ENCODE measurements around the gene TOM1L2. TPM values are rescaled to one million over a fixed set of nuclear protein-coding genes. Genes with fewer than 3 reads are reported as not detected.

Gene TOM1L2
- total RNA-seq, 1 experiment from 2014 or later: 24.1 TPM

DNA sequence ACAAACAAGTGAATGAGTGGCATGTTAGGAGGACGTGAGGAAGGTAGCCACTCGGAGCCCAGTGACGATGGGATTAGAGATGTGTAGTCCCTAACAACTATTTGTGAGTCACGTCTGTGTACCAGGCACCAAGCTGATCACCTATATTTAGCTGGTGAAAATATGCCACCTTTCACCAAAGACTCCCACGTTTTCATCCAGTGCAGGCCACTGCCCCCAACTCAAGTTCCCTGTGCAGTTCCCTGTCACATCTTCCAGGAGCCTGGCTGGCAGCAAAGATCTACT is 67.2 kb downstream of the TOM1L2 start (continued):
- TF ChIP-seq, protein P1, sequence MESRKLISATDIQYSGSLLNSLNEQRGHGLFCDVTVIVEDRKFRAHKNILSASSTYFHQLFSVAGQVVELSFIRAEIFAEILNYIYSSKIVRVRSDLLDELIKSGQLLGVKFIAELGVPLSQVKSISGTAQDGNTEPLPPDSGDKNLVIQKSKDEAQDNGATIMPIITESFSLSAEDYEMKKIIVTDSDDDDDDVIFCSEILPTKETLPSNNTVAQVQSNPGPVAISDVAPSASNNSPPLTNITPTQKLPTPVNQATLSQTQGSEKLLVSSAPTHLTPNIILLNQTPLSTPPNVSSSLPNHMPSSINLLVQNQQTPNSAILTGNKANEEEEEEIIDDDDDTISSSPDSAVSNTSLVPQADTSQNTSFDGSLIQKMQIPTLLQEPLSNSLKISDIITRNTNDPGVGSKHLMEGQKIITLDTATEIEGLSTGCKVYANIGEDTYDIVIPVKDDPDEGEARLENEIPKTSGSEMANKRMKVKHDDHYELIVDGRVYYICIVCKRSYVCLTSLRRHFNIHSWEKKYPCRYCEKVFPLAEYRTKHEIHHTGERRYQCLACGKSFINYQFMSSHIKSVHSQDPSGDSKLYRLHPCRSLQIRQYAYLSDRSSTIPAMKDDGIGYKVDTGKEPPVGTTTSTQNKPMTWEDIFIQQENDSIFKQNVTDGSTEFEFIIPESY (IDR thresholded peaks at IDR 0.05; ENCODE audit: extremely low read depth, insufficient replicate concordance, low read length): no peak
- no peak for TF ChIP-seq SP1 (IDR thresholded peaks at IDR 0.05; ENCODE audit: low read depth)
- no peak for TF ChIP-seq SRF (IDR thresholded peaks at IDR 0.05; ENCODE audit: low read depth)

DNA sequence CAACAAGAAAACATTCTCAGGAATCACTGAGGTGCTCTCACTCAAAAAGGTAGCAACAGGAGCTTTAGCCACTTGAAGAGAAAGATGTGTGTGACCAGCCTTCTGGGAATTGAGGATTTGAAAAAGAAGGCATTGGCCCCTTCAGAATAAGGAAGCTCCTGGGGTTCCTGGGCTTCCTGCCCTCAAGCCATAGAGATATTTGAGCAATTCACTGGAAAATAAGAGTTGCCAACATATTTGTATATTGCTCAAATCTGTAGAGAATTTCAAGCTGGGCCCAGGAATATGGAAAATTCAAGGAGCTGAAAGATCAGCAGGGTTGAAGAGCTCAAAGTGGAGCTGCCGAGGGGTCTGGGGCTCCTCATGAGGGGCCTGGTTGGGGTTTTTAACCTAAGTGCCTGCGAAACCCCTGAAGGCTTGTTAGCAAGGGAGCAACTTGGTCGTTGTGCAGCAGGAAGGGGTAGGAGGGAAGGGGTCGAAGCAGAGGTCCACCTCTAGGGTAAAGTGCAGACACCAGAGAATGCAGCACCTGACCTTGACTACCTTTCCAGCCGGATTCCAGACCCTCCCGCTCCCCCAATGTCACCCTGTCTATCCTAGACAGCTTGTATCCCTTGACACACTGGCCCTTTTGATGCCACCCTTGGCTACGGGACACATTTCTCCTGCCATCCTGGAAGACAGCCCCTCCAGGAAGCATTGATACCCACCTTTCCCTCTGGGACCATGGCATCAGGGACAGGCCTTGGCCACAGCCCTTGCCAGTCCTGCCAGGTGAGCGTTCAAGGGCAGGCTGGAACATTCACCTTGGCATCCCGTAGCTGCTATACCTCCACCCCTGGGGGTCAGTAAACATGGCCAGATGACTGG is 67.8 kb downstream of the TOM1L2 start:
- Histone ChIP-seq H3K9me3 (ENCODE audit: control insufficient read depth in 1 of 2, insufficient read depth in 1 of 2, low read depth in 1 of 2, low read length in 2 of 2) (no peaks in the 10 kb centered on the region), H2AFZ (ENCODE audit: low read depth, low read length, poor library complexity, severe bottlenecking) (no peak overlapping the region), H3K9ac (ENCODE audit: low read length) (no peak overlapping the region), H3K79me2 (ENCODE audit: insufficient read depth, low read length) (no peaks in the 10 kb centered on the region), H3K4me3 (replicated peaks in 1 of 2; ENCODE audit: low read depth in 1 of 2, low read length in 2 of 2) (no peak overlapping the region), H3K27ac (ENCODE audit: low read depth, low read length) (no peak overlapping the region), H3K9me2 (ENCODE audit: insufficient read depth) (no peaks in the 10 kb centered on the region), H3K27me3 (ENCODE audit: insufficient read depth, low read length) (no peaks in the 10 kb centered on the region), H3K4me1 (ENCODE audit: control insufficient read depth in 1 of 2, insufficient read depth in 2 of 2, low read length in 2 of 2) (peaks cover 41 to 45% of the 10 kb centered on the region in 2 experiments), H4K20me1 (ENCODE audit: insufficient read depth) (no peaks in the 10 kb centered on the region), H3K36me3 (ENCODE audit: control insufficient read depth in 1 of 2, insufficient read depth in 2 of 2, low read length in 2 of 2) (no peaks in the 10 kb centered on the region), H3K4me2 (ENCODE audit: low read length) (no peak overlapping the region)
- no TSS peak for BruUV-seq (replicated peaks)
- ChIA-PET POLR2A (interaction anchor here (1.7 kb wide), 1 partner anchor 68 kb away, joined by 3 read pairs; no protein-coding TSS in a partner anchor), CTCF (interaction anchor here (1.2 kb wide), 1 partner anchor 14 kb away, joined by 3 read pairs; no protein-coding TSS in a partner anchor), RAD21 (ENCODE audit: low non-redundant PET in 1 of 2, low total read pairs in 2 of 2, uncharacterized antibody in 2 of 2, unreplicated experiment in 2 of 2) (no interaction called here)
- ATAC-seq: no peak
- DNase-seq (ENCODE audit: low read depth, low spot score): no peak
- TF ChIP-seq, protein P2, sequence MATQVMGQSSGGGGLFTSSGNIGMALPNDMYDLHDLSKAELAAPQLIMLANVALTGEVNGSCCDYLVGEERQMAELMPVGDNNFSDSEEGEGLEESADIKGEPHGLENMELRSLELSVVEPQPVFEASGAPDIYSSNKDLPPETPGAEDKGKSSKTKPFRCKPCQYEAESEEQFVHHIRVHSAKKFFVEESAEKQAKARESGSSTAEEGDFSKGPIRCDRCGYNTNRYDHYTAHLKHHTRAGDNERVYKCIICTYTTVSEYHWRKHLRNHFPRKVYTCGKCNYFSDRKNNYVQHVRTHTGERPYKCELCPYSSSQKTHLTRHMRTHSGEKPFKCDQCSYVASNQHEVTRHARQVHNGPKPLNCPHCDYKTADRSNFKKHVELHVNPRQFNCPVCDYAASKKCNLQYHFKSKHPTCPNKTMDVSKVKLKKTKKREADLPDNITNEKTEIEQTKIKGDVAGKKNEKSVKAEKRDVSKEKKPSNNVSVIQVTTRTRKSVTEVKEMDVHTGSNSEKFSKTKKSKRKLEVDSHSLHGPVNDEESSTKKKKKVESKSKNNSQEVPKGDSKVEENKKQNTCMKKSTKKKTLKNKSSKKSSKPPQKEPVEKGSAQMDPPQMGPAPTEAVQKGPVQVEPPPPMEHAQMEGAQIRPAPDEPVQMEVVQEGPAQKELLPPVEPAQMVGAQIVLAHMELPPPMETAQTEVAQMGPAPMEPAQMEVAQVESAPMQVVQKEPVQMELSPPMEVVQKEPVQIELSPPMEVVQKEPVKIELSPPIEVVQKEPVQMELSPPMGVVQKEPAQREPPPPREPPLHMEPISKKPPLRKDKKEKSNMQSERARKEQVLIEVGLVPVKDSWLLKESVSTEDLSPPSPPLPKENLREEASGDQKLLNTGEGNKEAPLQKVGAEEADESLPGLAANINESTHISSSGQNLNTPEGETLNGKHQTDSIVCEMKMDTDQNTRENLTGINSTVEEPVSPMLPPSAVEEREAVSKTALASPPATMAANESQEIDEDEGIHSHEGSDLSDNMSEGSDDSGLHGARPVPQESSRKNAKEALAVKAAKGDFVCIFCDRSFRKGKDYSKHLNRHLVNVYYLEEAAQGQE (IDR thresholded peaks at IDR 0.05; ENCODE audit: low read depth): no peak
- no peak for TF ChIP-seq EGR1 (IDR thresholded peaks at IDR 0.05; ENCODE audit: low read depth)
- no peak for TF ChIP-seq ATF3 (IDR thresholded peaks at IDR 0.05)
- intact Hi-C loops (cut with micrococcal nuclease): no loop called here
